ENCODE results near the gene DSCAM. TPM values are rescaled to one million over a fixed set of nuclear protein-coding genes. Genes with fewer than 3 reads are reported as not detected.

DSCAM gene
- total RNA-seq, 2 experiments from 2014 or later = not detected

DNA sequence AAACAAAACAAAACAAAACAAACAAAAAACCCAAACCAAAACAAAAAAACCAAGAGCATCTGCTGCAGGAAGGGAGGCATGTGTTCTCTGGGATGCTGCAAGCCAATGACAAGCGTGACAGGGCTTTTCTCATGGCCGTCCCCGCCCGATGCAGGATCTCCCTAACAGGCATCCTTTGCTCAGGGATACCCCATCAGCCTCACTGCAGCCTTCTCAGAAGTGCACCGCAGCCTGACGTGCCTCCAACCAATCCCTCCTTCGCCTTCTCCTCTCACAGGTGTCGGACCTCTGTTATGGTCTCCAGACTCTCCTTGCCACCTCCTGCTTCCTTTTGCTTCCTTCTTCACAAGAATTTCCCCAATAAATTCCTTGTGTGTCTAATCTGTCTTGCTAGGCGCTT, 832.6 kb downstream of the DSCAM start:
- H3K36me3 ChIP-seq (ENCODE audit: insufficient read depth, low read length) = no peaks in the 10 kb centered on the region
- ATAC-seq (ENCODE audit: poor library complexity) = no peak
- peaks cover 0 to 19% of the 10 kb centered on the region in 2 experiments for H3K9me3 ChIP-seq (ENCODE audit: control insufficient read depth in 1 of 2, insufficient read depth in 1 of 2, low read length in 2 of 2)
- Mint-ChIP-seq H3K27ac (no peak overlapping the region), H3K9me3 (peaks cover 5% of the 10 kb centered on the region), H3K27me3 (no peaks in the 10 kb centered on the region), H3K36me3 (ENCODE audit: low read depth) (no peaks in the 10 kb centered on the region), H3K4me1 (ENCODE audit: low read depth) (no peaks in the 10 kb centered on the region), H3K4me3 (no peak overlapping the region)
- ChIA-PET CTCF (no interaction called here), POLR2A (no interaction called here)
- H3K27ac ChIP-seq (ENCODE audit: low read depth in 1 of 2, low read length in 2 of 2) = no peak overlapping the region
- intact Hi-C loops (cut with DNase I, micrococcal nuclease) = no loop called here
- H3K27me3 ChIP-seq (ENCODE audit: control insufficient read depth in 1 of 2, insufficient read depth in 2 of 2, low read length in 2 of 2) = no peaks in the 10 kb centered on the region
- no peak overlapping the region for H3K4me3 ChIP-seq (ENCODE audit: low read length)
- TF ChIP-seq, protein P1, sequence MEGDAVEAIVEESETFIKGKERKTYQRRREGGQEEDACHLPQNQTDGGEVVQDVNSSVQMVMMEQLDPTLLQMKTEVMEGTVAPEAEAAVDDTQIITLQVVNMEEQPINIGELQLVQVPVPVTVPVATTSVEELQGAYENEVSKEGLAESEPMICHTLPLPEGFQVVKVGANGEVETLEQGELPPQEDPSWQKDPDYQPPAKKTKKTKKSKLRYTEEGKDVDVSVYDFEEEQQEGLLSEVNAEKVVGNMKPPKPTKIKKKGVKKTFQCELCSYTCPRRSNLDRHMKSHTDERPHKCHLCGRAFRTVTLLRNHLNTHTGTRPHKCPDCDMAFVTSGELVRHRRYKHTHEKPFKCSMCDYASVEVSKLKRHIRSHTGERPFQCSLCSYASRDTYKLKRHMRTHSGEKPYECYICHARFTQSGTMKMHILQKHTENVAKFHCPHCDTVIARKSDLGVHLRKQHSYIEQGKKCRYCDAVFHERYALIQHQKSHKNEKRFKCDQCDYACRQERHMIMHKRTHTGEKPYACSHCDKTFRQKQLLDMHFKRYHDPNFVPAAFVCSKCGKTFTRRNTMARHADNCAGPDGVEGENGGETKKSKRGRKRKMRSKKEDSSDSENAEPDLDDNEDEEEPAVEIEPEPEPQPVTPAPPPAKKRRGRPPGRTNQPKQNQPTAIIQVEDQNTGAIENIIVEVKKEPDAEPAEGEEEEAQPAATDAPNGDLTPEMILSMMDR (IDR thresholded peaks at IDR 0.05) = no peak
- DNase-seq = no peak
- H3K4me1 ChIP-seq (ENCODE audit: insufficient read depth, low read length) = no peaks in the 10 kb centered on the region

- CTCF ChIA-PET = no interaction called here
- H3K36me3 Mint-ChIP-seq (ENCODE audit: low read depth) = no peaks in the 10 kb centered on the region
Observed at GRCh38 chr21:40013001-40013735, 833.8 kb downstream of the DSCAM start.

GRCh38 chr21:40011371-40011770, 835.6 kb downstream of the DSCAM start:
- Mint-ChIP-seq H3K4me3 (no peak overlapping the region), H3K36me3 (ENCODE audit: low read depth) (no peaks in the 10 kb centered on the region), H3K9me3 (peaks cover 3% of the 10 kb centered on the region), H3K27ac (no peak overlapping the region), H3K27me3 (no peaks in the 10 kb centered on the region), H3K4me1 (ENCODE audit: low read depth) (no peaks in the 10 kb centered on the region)
- TF ChIP-seq, protein P1 (IDR thresholded peaks at IDR 0.05) = no peak
- ATAC-seq (ENCODE audit: poor library complexity) (no peak), DNase-seq (no peak)
- Histone ChIP-seq H3K36me3 (ENCODE audit: insufficient read depth, low read length) (no peaks in the 10 kb centered on the region), H3K27me3 (ENCODE audit: control insufficient read depth in 1 of 2, insufficient read depth in 2 of 2, low read length in 2 of 2) (no peaks in the 10 kb centered on the region), H3K4me3 (ENCODE audit: low read length) (no peak overlapping the region), H3K9me3 (ENCODE audit: control insufficient read depth in 1 of 2, insufficient read depth in 1 of 2, low read length in 2 of 2) (peaks cover 0 to 17% of the 10 kb centered on the region in 2 experiments), H3K27ac (ENCODE audit: low read depth in 1 of 2, low read length in 2 of 2) (no peak overlapping the region), H3K4me1 (ENCODE audit: insufficient read depth, low read length) (no peaks in the 10 kb centered on the region)
- POLR2A ChIA-PET = no interaction called here
- intact Hi-C loops (cut with DNase I, micrococcal nuclease) = no loop called here
- CTCF ChIA-PET = no interaction called here

More at GRCh38 chr21:40013001-40013735, 833.8 kb downstream of the DSCAM start:
- Mint-ChIP-seq H3K4me3 (no peak overlapping the region), H3K27me3 (no peaks in the 10 kb centered on the region), H3K27ac (no peak overlapping the region), H3K4me1 (ENCODE audit: low read depth) (no peaks in the 10 kb centered on the region), H3K9me3 (peaks cover 5% of the 10 kb centered on the region)
- no peak for DNase-seq
- TF ChIP-seq, protein P1 (IDR thresholded peaks at IDR 0.05) = no peak
- Histone ChIP-seq H3K4me1 (ENCODE audit: insufficient read depth, low read length) (no peaks in the 10 kb centered on the region), H3K9me3 (ENCODE audit: control insufficient read depth in 1 of 2, insufficient read depth in 1 of 2, low read length in 2 of 2) (peaks cover 0 to 19% of the 10 kb centered on the region in 2 experiments), H3K36me3 (ENCODE audit: insufficient read depth, low read length) (no peaks in the 10 kb centered on the region), H3K4me3 (ENCODE audit: low read length) (no peak overlapping the region), H3K27me3 (ENCODE audit: control insufficient read depth in 1 of 2, insufficient read depth in 2 of 2, low read length in 2 of 2) (no peaks in the 10 kb centered on the region), H3K27ac (ENCODE audit: low read depth in 1 of 2, low read length in 2 of 2) (no peak overlapping the region)
- POLR2A ChIA-PET = no interaction called here
- no peak for ATAC-seq (ENCODE audit: poor library complexity)
- intact Hi-C loops (cut with DNase I, micrococcal nuclease) = no loop called here
